HEK293T (cell line): ENCODE measurements around the gene SDC4.

Experiments
- CTCF ChIA-PET: fragments of 350-600 bp; formaldehyde crosslinking; extraction: SDS; loops from one replicate; lab custom pipeline; 2021; ENCODE audit warnings: antibody characterized with exemption, inconsistent platforms; lab: Yijun Ruan, JAX
- POLR2A ChIA-PET: fragments of 350-600 bp; formaldehyde crosslinking; extraction: SDS; loops from one replicate; lab custom pipeline; 2020; ENCODE audit warnings: antibody characterized with exemption, inconsistent platforms; lab: Yijun Ruan, JAX
- DNase-seq: peaks from one replicate; pipeline ENCODE4 v3.0.0; 2012; ENCODE audit warnings: mixed read lengths; ENCODE audit errors: extremely low spot score
- ARNT ChIP-seq: fragments of 450-650 bp; IDR thresholded peaks from 2 replicates; pipeline ENCODE4 v1.6.1; 2017; ENCODE audit warnings: mild to moderate bottlenecking
- BHLHE40 ChIP-seq: fragments of 450-650 bp; IDR thresholded peaks from 2 replicates; pipeline ENCODE4 v1.6.1; 2016; ENCODE audit warnings: mild to moderate bottlenecking, moderate library complexity, borderline replicate concordance
- CTBP1 ChIP-seq: fragments of 450-650 bp; IDR thresholded peaks from 2 replicates; pipeline ENCODE4 v1.6.1; 2016; ENCODE audit warnings: borderline replicate concordance
- ELF4 ChIP-seq: fragments of 450-650 bp; IDR thresholded peaks from 2 replicates; pipeline ENCODE4 v1.6.1; 2017; ENCODE audit warnings: antibody characterized with exemption
- FOXA1 ChIP-seq: fragments of 450-650 bp; IDR thresholded peaks from 2 replicates; pipeline ENCODE4 v1.6.1; 2016; ENCODE audit warnings: mild to moderate bottlenecking
- FOXK2 ChIP-seq: fragments of 450-650 bp; IDR thresholded peaks from 2 replicates; pipeline ENCODE4 v1.6.1; 2016; ENCODE audit warnings: mild to moderate bottlenecking
- FOXM1 ChIP-seq: fragments of 450-650 bp; IDR thresholded peaks from 2 replicates; pipeline ENCODE4 v1.6.1; 2017; ENCODE audit warnings: mild to moderate bottlenecking, borderline replicate concordance
- HDGF ChIP-seq: fragments of 450-650 bp; IDR thresholded peaks from 2 replicates; pipeline ENCODE4 v1.6.1; 2017; ENCODE audit warnings: antibody characterized with exemption, borderline replicate concordance
- L3MBTL2 ChIP-seq: fragments of 450-650 bp; conservative IDR thresholded peaks from 2 replicates; pipeline ENCODE4 v1.6.1; 2016; ENCODE audit warnings: mild to moderate bottlenecking
- LEF1 ChIP-seq: fragments of 450-650 bp; IDR thresholded peaks from 2 replicates; pipeline ENCODE4 v1.6.1; 2017; ENCODE audit warnings: mild to moderate bottlenecking, borderline replicate concordance
- NFRKB ChIP-seq: fragments of 450-650 bp; IDR thresholded peaks from 2 replicates; pipeline ENCODE4 v1.6.1; 2016; ENCODE audit warnings: mild to moderate bottlenecking, moderate library complexity
- PKNOX1 ChIP-seq: fragments of 450-650 bp; IDR thresholded peaks from 2 replicates; pipeline ENCODE4 v1.6.1; 2016
- SP1 ChIP-seq: fragments of 450-650 bp; IDR thresholded peaks from 2 replicates; pipeline ENCODE4 v1.6.1; 2017
- SUZ12 ChIP-seq: fragments of 450-650 bp; IDR thresholded peaks from 2 replicates; pipeline ENCODE4 v1.6.1; 2016; ENCODE audit warnings: mild to moderate bottlenecking
- TARDBP ChIP-seq: fragments of 450-650 bp; IDR thresholded peaks from 2 replicates; pipeline ENCODE4 v1.6.1; 2016
- ZNF384 ChIP-seq: fragments of 450-650 bp; IDR thresholded peaks from 2 replicates; pipeline ENCODE4 v1.6.1; 2016

Gene SDC4

GRCh38 chr20:45308117-45308778, 40.0 kb downstream of the SDC4 start, which contains the start of gene MATN4:
Gene MATN4, minus strand, starts transcription at chr20:45308299. Its CDS starts 2,717 bp downstream, at chr20:45305582.
- ChIA-PET CTCF (no interaction called here), POLR2A (interaction anchor here (0.8 kb wide), 1 partner anchor 15 kb away, joined by 3 read pairs; no protein-coding TSS in a partner anchor)
- TF ChIP-seq CTBP1 (no peak), PKNOX1 (no peak), NFRKB (no peak), SUZ12 (no peak), FOXA1 (no peak), L3MBTL2 (no peak)
- DNase-seq: no peak

GRCh38 chr20:45307076-45307640, 41.1 kb downstream of the SDC4 start:
- no peak for DNase-seq
- ChIA-PET CTCF (no interaction called here), POLR2A (no interaction called here)
- TF ChIP-seq ZNF384 (no peak), CTBP1 (no peak), L3MBTL2 (no peak), FOXK2 (no peak), LEF1 (no peak), BHLHE40 (no peak), FOXM1 (no peak), ARNT (no peak), NFRKB (no peak), PKNOX1 (no peak), HDGF (no peak), TARDBP (no peak), SP1 (no peak), ELF4 (no peak), FOXA1 (no peak)

- CTCF ChIA-PET: no interaction called here
- POLR2A ChIA-PET: no interaction called here
- TF ChIP-seq L3MBTL2 (no peak), FOXM1 (no peak), PKNOX1 (no peak), CTBP1 (no peak), FOXA1 (no peak), TARDBP (no peak), HDGF (no peak), ARNT (no peak), SUZ12 (no peak), ELF4 (no peak), SP1 (no peak), FOXK2 (no peak), BHLHE40 (no peak), ZNF384 (no peak), NFRKB (no peak), LEF1 (no peak)
These were observed 41.7 kb downstream of the SDC4 start, which contains the start of gene RBPJL for GRCh38 chr20:45306431-45306982. Gene RBPJL, plus strand, starts transcription at chr20:45306840. Its CDS starts 83 bp downstream, at chr20:45306923.

GRCh38 chr20:45305262-45305661, 43.0 kb downstream of the SDC4 start:
- no peak for TF ChIP-seq ELF4
- no peak for TF ChIP-seq ZNF384
- TF ChIP-seq NFRKB: no peak
- no peak for TF ChIP-seq FOXK2
- no peak for TF ChIP-seq TARDBP
- TF ChIP-seq HDGF: no peak
- no peak for TF ChIP-seq ARNT
- TF ChIP-seq FOXA1: no peak
- TF ChIP-seq CTBP1: no peak
- no peak for TF ChIP-seq FOXM1
- no peak for TF ChIP-seq SUZ12
- TF ChIP-seq SP1: no peak
- no peak for TF ChIP-seq L3MBTL2
- CTCF ChIA-PET: interaction anchor here (0.8 to 1.1 kb wide), 3 partner anchors 11 to 15 kb away, joined by 3 to 4 read pairs (median 3); no protein-coding TSS in a partner anchor
- DNase-seq: no peak
- POLR2A ChIA-PET: no interaction called here

More at GRCh38 chr20:45306431-45306982, 41.7 kb downstream of the SDC4 start, which contains the start of gene RBPJL:
- no peak for DNase-seq

- ChIA-PET POLR2A (no interaction called here), CTCF (no interaction called here)
- TF ChIP-seq PKNOX1 (0 out of 2 replicates have a peak, but pooled peaks have one; percentile 13), CTBP1 (no peak)
- DNase-seq: no peak
These were observed 43.7 kb downstream of the SDC4 start for GRCh38 chr20:45304464-45304999.
